KMS-11 (cell line): Measurements from ENCODE around the gene FLT4.

Experiments used
- H2AFZ ChIP-seq: fragments of 200-600 bp; sonication (generic); 2 replicates; pipeline ENCODE4 v1.6.1; 2016; ENCODE audit warnings: antibody characterized with exemption, mixed run types, low read depth
- H3K27ac ChIP-seq: fragments of 200-600 bp; sonication (generic); 2 replicates; pipeline ENCODE4 v1.6.1; 2016; ENCODE audit warnings: mild to moderate bottlenecking, mixed run types
- H3K27me3 ChIP-seq: fragments of 200-600 bp; sonication (generic); 2 replicates; pipeline ENCODE4 v1.6.1; 2017; ENCODE audit warnings: mild to moderate bottlenecking, low read depth, mixed run types, moderate library complexity; ENCODE audit not compliant: insufficient read depth
- H3K36me3 ChIP-seq: fragments of 200-600 bp; sonication (generic); 2 replicates; pipeline ENCODE4 v1.6.1; 2017; ENCODE audit warnings: mild to moderate bottlenecking, mixed run types; ENCODE audit not compliant: insufficient read depth
- H3K4me1 ChIP-seq: fragments of 200-600 bp; sonication (generic); 2 replicates; pipeline ENCODE4 v1.6.1; 2016; ENCODE audit warnings: mild to moderate bottlenecking, low read depth, mixed run types; ENCODE audit not compliant: poor library complexity, severe bottlenecking
- H3K4me2 ChIP-seq: fragments of 200-600 bp; sonication (generic); 2 replicates; pipeline ENCODE4 v1.7.0; 2016; ENCODE audit warnings: mild to moderate bottlenecking, mixed run types
- H3K4me3 ChIP-seq: fragments of 200-600 bp; sonication (generic); IDR thresholded peaks from 2 replicates; pipeline ENCODE4 v1.6.1; 2017; ENCODE audit warnings: low read depth, low read length, mixed read lengths; ENCODE audit not compliant: insufficient read depth
- H3K79me2 ChIP-seq: fragments of 200-600 bp; sonication (generic); 2 replicates; pipeline ENCODE4 v1.6.1; 2016; ENCODE audit warnings: low read depth, mixed run types; ENCODE audit not compliant: insufficient read depth
- H3K9ac ChIP-seq: fragments of 200-600 bp; sonication (generic); 2 replicates; pipeline ENCODE4 v1.6.1; 2016; ENCODE audit warnings: mild to moderate bottlenecking, mixed run types
- H4K20me1 ChIP-seq: fragments of 200-600 bp; sonication (generic); 2 replicates; pipeline ENCODE4 v1.6.1; 2016; ENCODE audit warnings: mild to moderate bottlenecking, mixed run types; ENCODE audit not compliant: insufficient read depth
- TF ChIP-seq, protein P1 (sequence below): fragments of 200-600 bp; sonication (generic); conservative IDR thresholded peaks from 2 replicates; pipeline ENCODE4 v1.6.1; 2017; ENCODE audit warnings: low read depth, mild to moderate bottlenecking, antibody characterized with exemption, low read length, moderate library complexity, mixed read lengths

The FLT4 gene

GRCh38 chr5:180643191-180643851, 6.1 kb downstream of the FLT4 start:
- H3K9ac ChIP-seq = no peak overlapping the region
- no peaks in the 10 kb centered on the region for H4K20me1 ChIP-seq
- no peak overlapping the region for H3K4me3 ChIP-seq
- H2AFZ ChIP-seq = no peak overlapping the region
- H3K36me3 ChIP-seq = no peaks in the 10 kb centered on the region
- H3K27ac ChIP-seq = no peak overlapping the region
- peaks cover 8% of the 10 kb centered on the region; the same call in 1 of the 2 replicates for H3K27me3 ChIP-seq
- no peaks in the 10 kb centered on the region for H3K79me2 ChIP-seq
- no peak overlapping the region for H3K4me2 ChIP-seq
- TF ChIP-seq, protein P1, sequence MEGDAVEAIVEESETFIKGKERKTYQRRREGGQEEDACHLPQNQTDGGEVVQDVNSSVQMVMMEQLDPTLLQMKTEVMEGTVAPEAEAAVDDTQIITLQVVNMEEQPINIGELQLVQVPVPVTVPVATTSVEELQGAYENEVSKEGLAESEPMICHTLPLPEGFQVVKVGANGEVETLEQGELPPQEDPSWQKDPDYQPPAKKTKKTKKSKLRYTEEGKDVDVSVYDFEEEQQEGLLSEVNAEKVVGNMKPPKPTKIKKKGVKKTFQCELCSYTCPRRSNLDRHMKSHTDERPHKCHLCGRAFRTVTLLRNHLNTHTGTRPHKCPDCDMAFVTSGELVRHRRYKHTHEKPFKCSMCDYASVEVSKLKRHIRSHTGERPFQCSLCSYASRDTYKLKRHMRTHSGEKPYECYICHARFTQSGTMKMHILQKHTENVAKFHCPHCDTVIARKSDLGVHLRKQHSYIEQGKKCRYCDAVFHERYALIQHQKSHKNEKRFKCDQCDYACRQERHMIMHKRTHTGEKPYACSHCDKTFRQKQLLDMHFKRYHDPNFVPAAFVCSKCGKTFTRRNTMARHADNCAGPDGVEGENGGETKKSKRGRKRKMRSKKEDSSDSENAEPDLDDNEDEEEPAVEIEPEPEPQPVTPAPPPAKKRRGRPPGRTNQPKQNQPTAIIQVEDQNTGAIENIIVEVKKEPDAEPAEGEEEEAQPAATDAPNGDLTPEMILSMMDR = no peak
- no peaks in the 10 kb centered on the region for H3K4me1 ChIP-seq

DNA sequence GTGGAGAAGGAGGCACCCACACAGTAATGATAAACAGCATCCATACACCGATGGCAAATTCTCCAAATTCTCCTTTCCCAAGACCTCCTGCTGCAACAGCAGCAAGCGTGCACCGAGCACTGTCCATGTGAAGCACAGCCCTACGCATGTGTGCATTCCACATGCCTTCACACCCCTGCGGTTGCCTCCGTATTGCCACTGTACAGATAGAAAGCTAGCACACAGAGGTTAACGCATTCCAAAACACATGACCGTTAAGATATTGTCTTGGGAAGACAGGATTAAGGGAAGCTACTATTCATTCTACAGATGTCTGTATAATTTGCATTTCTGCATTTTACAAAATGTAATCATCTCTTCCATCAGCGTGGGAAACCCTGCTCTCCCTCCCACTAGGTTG, 6.6 kb downstream of the FLT4 start:
- Histone ChIP-seq H3K36me3 (no peaks in the 10 kb centered on the region), H2AFZ (no peak overlapping the region), H4K20me1 (no peaks in the 10 kb centered on the region), H3K27me3 (peaks cover 8% of the 10 kb centered on the region; the same call in 1 of the 2 replicates), H3K79me2 (no peaks in the 10 kb centered on the region), H3K4me3 (no peak overlapping the region), H3K27ac (no peak overlapping the region), H3K9ac (no peak overlapping the region), H3K4me1 (no peaks in the 10 kb centered on the region), H3K4me2 (no peak overlapping the region)
- TF ChIP-seq, protein P1 = no peak

GRCh38 chr5:180642181-180642775, 7.1 kb downstream of the FLT4 start:
- no peak overlapping the region for H3K4me2 ChIP-seq
- H3K36me3 ChIP-seq = no peaks in the 10 kb centered on the region
- TF ChIP-seq, protein P1 = no peak
- H3K4me3 ChIP-seq = no peak overlapping the region
- peaks cover 8% of the 10 kb centered on the region; the same call in 1 of the 2 replicates for H3K27me3 ChIP-seq
- H3K27ac ChIP-seq = no peak overlapping the region
- H2AFZ ChIP-seq = no peak overlapping the region
- H3K4me1 ChIP-seq = no peaks in the 10 kb centered on the region
- no peaks in the 10 kb centered on the region for H4K20me1 ChIP-seq
- no peaks in the 10 kb centered on the region for H3K79me2 ChIP-seq
- H3K9ac ChIP-seq = no peak overlapping the region

GRCh38 chr5:180641566-180641900, 7.9 kb downstream of the FLT4 start:
- H3K4me3 ChIP-seq = no peak overlapping the region
- no peak overlapping the region for H3K27ac ChIP-seq
- H3K79me2 ChIP-seq = no peaks in the 10 kb centered on the region
- no peak overlapping the region for H3K9ac ChIP-seq
- H3K27me3 ChIP-seq = peaks cover 8% of the 10 kb centered on the region; the same call in 1 of the 2 replicates
- H3K4me1 ChIP-seq = no peaks in the 10 kb centered on the region
- no peak overlapping the region for H3K4me2 ChIP-seq
- H2AFZ ChIP-seq = no peak overlapping the region
- H3K36me3 ChIP-seq = no peaks in the 10 kb centered on the region
- no peaks in the 10 kb centered on the region for H4K20me1 ChIP-seq
- TF ChIP-seq, protein P1 = no peak
